GM21526 (cell line): Measurements from ENCODE around the gene PMEL.
"Not testable (repeated sequence)": the region's sequence is repeated elsewhere in the genome, so short reads cannot be mapped to it uniquely, and the experiment has no call there.

ENCODE experiments used
- ATAC-seq: cut with Tn5 transposase; IDR thresholded peaks from one replicate; pipeline ENCODE4 v1.9.1; 2021; ENCODE audit warnings: moderate library complexity; ENCODE audit not compliant: unreplicated experiment, low FRiP score

PMEL gene

GRCh38 chr12:55965941-55966407 is at the start of gene PMEL:
PMEL (minus strand) TSS chr12:55966042; CDS start chr12:55966011, 31 bp downstream.
- no peak for ATAC-seq

GRCh38 chr12:56014205-56014604 is 48.4 kb upstream of the PMEL start:
- ATAC-seq = no peak

GRCh38 chr12:56013482-56013881 is 47.6 kb upstream of the PMEL start:
- no peak for ATAC-seq

DNA sequence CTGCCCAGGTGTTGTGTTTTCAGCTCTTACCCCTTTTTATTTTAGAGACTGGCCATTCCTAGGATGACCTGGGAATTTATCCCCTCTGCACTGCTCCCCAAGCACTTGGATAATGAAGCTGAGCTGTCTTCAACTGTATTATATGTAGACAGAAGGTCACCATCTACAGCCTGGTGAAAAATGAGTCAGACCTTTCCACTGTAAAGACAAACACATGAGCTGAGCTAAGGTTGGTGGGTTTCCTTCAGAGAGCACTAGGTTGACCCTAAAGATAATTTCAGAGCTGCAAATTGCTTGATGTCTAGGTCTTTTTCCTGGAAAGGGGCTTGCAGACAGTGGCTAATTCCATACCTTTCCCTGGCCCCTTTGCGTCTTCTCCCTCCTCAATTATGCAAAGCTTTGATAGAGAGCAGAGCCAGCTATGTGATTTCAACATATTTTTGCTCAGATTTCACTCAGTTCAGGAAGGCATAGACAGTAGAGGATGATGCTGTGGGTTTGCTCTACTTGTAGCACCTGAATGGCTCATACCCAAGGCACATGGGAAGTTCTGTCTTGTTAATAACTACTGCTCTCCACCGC is 45.8 kb upstream of the PMEL start:
- ATAC-seq = no peak

DNA sequence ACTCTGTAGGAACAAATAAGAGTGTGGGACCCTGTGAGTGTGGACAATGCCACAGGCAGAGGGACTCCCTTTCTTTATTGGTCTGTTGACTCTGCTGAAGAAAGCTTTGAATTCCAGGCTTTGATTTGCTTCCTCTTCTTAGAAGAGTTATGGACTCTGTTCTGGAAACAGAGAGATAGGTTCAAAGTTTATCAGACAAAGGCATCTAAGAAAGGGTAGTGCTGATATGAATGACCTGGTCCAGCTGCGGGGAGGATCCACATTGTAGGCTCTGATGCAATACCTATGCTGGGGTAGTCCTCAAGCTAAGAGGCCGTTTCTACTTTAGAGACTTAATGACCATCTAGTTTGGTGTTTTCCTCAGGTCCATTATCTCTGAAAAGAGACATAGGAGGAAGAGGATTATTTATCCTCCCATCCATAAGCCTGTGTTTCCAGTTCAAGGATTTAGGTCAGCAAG is 44.3 kb upstream of the PMEL start:
- no peak for ATAC-seq

DNA sequence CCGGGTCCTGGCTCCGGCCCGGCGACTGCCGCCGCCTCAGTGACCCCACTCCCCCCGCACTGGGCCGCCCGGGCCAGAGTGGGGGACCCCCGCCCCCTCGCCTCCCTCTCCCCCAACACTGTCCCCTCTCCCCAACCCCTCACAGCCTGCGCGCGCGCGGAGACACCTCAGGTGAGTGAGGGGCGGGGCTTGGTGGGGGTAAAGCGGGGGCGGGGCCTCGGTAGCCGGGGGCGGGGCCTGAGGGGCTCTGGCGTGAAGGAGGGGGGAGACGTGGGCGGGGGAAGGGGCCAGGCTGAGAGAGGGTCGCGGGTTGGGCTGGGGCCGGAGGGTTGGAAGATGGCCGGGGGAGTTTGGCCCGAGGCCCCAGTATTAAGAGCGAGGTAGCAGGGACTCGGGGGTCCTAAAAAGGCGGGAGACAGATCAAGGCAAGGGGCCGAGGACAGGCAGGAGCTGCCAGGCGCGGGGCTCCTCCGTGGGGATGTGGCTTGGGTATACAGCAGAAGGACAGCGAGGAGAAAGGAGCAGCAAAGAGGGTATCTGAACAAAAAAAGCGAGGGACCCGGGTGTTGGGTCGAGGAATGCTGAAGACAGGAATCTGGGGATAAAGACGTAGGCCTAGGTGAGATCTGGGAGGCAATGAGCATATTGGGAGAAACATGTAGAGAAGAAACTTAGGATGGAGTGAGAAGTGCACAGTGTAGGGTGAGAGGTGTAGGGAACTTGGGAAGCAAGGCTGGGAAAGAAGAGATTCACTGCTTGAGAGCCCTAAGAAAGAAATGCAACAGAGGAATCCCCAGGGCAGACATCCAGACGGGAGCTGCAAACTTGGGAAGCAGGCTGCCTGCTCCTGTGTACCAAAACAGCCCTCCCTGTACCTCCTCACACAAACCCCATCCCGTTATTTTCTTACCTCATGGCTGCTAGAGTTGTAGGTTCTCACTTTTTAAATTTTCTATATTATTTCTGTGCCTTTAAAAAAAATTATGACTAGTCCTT is 42.0 kb upstream of the PMEL start:
- ATAC-seq = peak; percentile 34

DNA sequence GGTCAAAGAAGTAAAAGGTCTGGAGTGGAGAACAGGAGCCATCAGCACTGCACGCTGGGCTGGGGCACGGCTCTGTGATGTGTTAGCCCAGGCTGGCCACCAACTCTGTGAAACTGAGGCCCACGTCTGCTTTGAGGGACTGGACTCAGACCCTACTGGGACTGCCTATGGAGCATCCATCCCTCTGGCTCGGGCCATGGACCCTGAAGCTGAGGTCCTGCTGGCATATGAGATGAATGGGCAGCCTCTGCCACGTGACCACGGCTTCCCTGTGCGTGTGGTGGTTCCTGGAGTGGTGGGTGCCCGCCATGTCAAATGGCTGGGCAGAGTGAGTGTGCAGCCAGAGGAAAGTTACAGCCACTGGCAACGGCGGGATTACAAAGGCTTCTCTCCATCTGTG is 38.4 kb upstream of the PMEL start:
- ATAC-seq = no peak

- not testable (repeated sequence) for ATAC-seq
Measured at GRCh38 chr12:56003376-56003775, 37.5 kb upstream of the PMEL start.

DNA sequence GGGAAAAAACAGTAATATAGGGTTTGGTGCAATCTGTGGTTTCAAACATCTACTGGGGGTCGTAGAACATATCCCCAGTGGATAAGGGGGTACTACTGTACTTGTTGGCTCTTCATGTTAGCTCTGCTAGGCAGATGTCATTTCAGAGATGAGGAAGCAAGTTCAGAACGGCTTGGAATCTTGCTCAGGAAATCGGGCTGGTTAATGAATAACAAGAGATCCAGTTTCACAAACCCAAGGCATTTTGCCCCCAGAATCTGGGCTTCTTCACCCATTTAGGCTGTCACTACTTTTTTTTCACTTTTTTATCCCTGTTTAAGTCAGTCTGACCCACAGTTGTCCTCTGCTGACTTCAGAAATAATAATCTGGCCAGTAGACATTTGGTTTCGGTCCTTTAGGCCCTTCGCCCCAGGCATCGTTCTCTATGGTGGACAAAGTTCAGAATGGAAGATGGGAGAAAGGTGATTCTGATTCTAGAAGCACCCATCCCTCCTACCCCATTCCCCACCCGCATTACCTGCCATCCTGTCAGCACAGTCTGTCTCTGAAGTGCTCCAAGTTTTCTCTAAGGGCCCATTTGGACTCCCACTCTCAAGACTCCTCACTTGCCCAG is 35.8 kb upstream of the PMEL start:
- ATAC-seq = no peak

- not testable (repeated sequence) for ATAC-seq
Measured at GRCh38 chr12:55999999-56000540, 34.2 kb upstream of the PMEL start.

- not testable (repeated sequence) for ATAC-seq
Measured at GRCh38 chr12:55999522-55999921, 33.7 kb upstream of the PMEL start.

GRCh38 chr12:55997535-55997859 is 31.7 kb upstream of the PMEL start:
- ATAC-seq = no peak

DNA sequence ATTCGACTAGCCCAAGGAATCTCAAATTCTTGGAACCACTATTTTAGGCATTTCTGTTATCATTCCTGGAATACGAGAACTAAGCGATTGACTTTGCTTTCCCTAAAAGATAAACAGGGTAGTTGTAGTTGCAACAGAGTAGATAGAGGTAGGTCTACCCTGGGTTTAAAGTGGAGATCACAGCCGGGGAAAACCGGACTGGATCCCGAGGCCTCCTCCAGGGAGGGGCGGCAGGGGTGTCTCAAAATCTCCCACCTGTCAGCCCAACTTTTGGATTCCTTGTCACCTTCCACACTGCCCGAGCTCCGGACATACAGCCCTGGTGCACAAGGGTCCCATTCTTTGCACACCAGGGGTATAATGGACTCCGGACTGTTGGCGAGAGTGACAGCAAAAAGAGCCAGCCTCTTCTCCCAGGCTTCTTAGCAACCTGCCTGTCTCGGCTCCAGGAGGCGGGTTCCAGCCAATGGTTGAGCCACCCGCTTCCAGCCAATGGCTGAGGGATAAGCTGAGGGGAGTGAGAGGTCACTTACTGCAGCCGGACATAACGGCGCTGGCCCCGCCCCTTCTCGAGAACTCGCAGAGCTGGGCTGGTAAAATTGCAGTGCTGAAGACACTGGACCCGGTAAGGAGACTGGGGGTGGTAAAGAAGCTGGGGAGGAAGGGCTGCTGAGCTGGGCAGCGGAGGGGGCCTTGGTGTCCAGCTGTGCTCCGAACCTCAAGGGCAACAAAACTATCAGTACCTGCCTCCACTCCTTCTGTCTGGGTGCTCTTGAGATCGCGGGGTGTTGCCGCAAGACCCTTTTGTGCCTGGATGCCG is 31.1 kb upstream of the PMEL start, which contains the start of gene SUOX:
Gene SUOX, plus strand, starts transcription at position 562 of the 820 bp plus-strand sequence. CDS start 4,946 bp downstream, outside the sequence.
- ATAC-seq = peak; percentile 98

DNA sequence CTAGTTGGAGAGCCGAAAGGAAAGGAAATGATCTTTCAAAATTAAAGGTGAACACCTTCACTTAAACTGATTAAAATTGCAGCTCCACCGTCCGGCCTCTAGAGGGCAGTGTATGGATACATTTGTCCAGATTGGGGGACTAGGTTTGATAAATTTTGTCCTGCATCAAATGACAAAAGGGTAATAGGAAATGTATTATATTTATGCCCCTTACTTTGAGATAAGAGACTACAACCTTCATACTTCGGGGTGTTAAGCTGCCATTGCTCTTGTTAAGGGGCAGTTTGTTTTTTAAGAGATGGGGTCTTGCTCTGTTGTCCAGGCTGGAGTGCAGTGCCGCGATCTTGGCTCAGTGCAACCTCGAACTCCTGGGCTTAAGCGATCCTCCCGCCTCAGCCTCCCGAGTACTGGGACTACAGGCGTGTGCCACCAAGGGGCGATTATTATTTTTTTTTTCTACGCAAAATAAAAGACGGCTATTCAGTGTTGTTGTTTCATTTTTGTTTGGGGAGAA is 30.4 kb upstream of the PMEL start:
- no peak for ATAC-seq

- no peak for ATAC-seq
Measured at GRCh38 chr12:55995366-55995765, 29.5 kb upstream of the PMEL start.

- ATAC-seq = no peak
Measured at GRCh38 chr12:55993230-55993853, 27.5 kb upstream of the PMEL start.

DNA sequence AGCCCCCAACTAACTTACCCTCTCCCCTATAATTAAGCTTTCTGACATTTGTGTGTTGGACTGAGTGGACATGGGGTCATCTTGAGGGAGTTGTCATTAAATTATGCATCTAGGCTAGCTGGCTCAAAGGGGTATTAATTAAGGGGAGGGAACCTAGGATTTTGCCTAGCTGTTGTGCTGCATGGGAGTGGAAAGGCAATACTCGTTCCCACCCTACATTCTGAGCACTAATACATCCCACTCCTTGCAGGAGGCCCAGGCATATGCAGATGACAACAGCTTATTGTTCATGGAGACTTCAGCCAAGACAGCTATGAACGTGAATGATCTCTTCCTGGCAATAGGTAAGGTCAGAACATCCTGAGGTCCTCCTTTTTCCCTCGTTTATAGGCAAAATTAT is 25.3 kb upstream of the PMEL start:
- no peak for ATAC-seq

- not testable (repeated sequence) for ATAC-seq
Measured at GRCh38 chr12:55985976-55986375, 20.1 kb upstream of the PMEL start.

- ATAC-seq = no peak
Measured at GRCh38 chr12:55985341-55985740, 19.5 kb upstream of the PMEL start.
